ENCODE data around the gene WFDC6. TPM values are rescaled to one million over a fixed set of nuclear protein-coding genes. Genes with fewer than 3 reads are reported as not detected.

Gene WFDC6
- total RNA-seq, 4 donors from 2014 or later: not detected

DNA sequence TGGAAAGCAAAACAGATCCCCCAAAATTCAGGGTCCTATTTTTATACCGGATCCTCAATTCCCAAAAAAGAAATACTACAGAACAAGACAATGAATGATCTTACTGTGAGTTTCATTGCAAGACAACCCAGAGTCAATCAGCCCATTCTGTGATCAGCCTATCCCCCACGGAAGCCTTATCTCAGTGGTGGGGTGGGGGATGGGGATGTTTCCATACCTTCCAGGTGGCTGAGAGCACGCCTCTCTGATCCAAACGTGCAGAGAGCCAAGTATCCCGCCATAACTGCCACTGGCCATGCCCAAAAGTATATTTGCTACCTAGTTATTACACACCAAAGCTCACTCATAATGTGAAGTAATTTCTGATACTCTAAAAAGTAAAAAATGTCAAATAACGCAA, 54.6 kb downstream of the WFDC6 start:
- Histone ChIP-seq H3K4me3 (no peak overlapping the region), H3K4me1 (no peaks in the 10 kb centered on the region), H3K27ac (no peak overlapping the region), H3K36me3 (no peaks in the 10 kb centered on the region), H3K27me3 (peaks cover 0 to 21% (median 14%) of the 10 kb centered on the region in 3 donors), H3K9me3 (no peaks in the 10 kb centered on the region)
- TF ChIP-seq POLR2A (IDR thresholded peaks at IDR 0.05): no peak
- TF ChIP-seq, protein P1, sequence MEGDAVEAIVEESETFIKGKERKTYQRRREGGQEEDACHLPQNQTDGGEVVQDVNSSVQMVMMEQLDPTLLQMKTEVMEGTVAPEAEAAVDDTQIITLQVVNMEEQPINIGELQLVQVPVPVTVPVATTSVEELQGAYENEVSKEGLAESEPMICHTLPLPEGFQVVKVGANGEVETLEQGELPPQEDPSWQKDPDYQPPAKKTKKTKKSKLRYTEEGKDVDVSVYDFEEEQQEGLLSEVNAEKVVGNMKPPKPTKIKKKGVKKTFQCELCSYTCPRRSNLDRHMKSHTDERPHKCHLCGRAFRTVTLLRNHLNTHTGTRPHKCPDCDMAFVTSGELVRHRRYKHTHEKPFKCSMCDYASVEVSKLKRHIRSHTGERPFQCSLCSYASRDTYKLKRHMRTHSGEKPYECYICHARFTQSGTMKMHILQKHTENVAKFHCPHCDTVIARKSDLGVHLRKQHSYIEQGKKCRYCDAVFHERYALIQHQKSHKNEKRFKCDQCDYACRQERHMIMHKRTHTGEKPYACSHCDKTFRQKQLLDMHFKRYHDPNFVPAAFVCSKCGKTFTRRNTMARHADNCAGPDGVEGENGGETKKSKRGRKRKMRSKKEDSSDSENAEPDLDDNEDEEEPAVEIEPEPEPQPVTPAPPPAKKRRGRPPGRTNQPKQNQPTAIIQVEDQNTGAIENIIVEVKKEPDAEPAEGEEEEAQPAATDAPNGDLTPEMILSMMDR (IDR thresholded peaks at IDR 0.05 in 4 of 5, conservative IDR thresholded peaks at IDR 0.05 in 1 of 5): no peak
- in situ Hi-C loops (cut with MboI; ENCODE audit: low sequenced_read_pairs in 4 of 4): no loop called here
- DNase-seq (no peak), ATAC-seq (no peak)
- intact Hi-C loops (cut with DNase I; ENCODE audit: low total_unique reads): no loop called here

Other genes starting within 250 kb of the WFDC6 start
- not detected for gene RBPJL, start 232.6 kb downstream of the WFDC6 start, total RNA-seq
- gene MATN4, start 231.2 kb downstream of the WFDC6 start, total RNA-seq: not detected
- 100 to 1,000 TPM in 2 of 4 donors, 10 to 100 TPM in 2; 50.4 to 168 (median 97.8) TPM for gene SDC4, start 191.1 kb downstream of the WFDC6 start, total RNA-seq
- 10 to 100 TPM; 34.0 to 59.5 (median 43.7) TPM for gene SYS1, start 176.3 kb downstream of the WFDC6 start, total RNA-seq
- gene TP53TG5, start 161.2 kb downstream of the WFDC6 start, total RNA-seq: not detected
- gene DBNDD2, start 131.2 kb downstream of the WFDC6 start, total RNA-seq: 100 to 1,000 TPM in 3 of 4 donors, 10 to 100 TPM in 1; 99.5 to 155 (median 121) TPM
- gene PIGT, start 123.3 kb downstream of the WFDC6 start, total RNA-seq: 100 to 1,000 TPM in 1 of 4 donors, 10 to 100 TPM in 3; 45.9 to 118 (median 94.2) TPM
- not detected for gene WFDC2, start 69.7 kb downstream of the WFDC6 start, total RNA-seq
- gene SPINT3, start 23.9 kb downstream of the WFDC6 start, total RNA-seq: not detected
- gene EPPIN, start 7.9 kb upstream of the WFDC6 start, total RNA-seq: not detected
- not detected for gene WFDC8, start 39.8 kb upstream of the WFDC6 start, total RNA-seq
- not detected for gene WFDC10A, start 90.3 kb upstream of the WFDC6 start, total RNA-seq
- not detected for gene WFDC9, start 91.8 kb upstream of the WFDC6 start, total RNA-seq
- not detected for gene WFDC11, start 130.8 kb upstream of the WFDC6 start, total RNA-seq
- gene WFDC13, start 162.6 kb upstream of the WFDC6 start, total RNA-seq: not detected
- not detected for gene WFDC10B, start 165.5 kb upstream of the WFDC6 start, total RNA-seq
- gene SPINT4, start 182.9 kb upstream of the WFDC6 start, total RNA-seq: not detected

Data from gastrocnemius medialis (tissue), 4 donors.